ENCODE measurements around the gene CLMN. TPM values are rescaled to one million over a fixed set of nuclear protein-coding genes. Genes with fewer than 3 reads are reported as not detected.
A peak's percentile ranks its signal among the peaks of the same experiment; 100 is the strongest.

Gene CLMN
- total and polyA plus RNA-seq, 2 of the 8 experiments (the other 6 are each of a cell fraction or from before 2014, with no cell fraction given), result 1.6 to 8.2 TPM

- no peak overlapping the region for H2BK12ac ChIP-seq (ENCODE audit: low read depth, low read length)
- no peak overlapping the region for H3K4ac ChIP-seq (replicated peaks; ENCODE audit: insufficient read length, low read depth, low read length)
- no peak overlapping the region for H2BK5ac ChIP-seq (ENCODE audit: low read depth, low read length)
- 82% methylated on average over 7 of the region's 7 CpGs; no CpG with 5 or more reads in 1 of the 2 experiments for WGBS, 2 experiments (ENCODE audit: extremely low coverage in 1 of 2, insufficient coverage in 1 of 2, insufficient read length in 1 of 2, insufficient replicate concordance in 2 of 2, low coverage in 1 of 2, low lambda C conversion rate in 2 of 2, missing lambda C conversion rate in 1 of 2)
- no peaks in the 10 kb centered on the region; a peak in 1 of 4 replicates for H3K79me2 ChIP-seq (ENCODE audit: control insufficient read depth in 1 of 2, insufficient read depth in 2 of 2, low read length in 2 of 2)
- no peaks in the 10 kb centered on the region for H3K23me2 ChIP-seq (ENCODE audit: low read depth, low read length)
- POLR2A ChIA-PET (ENCODE audit: partially characterized antibody), result interaction anchor here (0.6 to 1.4 kb wide), 3 partner anchors 8 to 737 kb away, joined by 3 to 4 read pairs (median 3); no protein-coding TSS in a partner anchor
- H3K18ac ChIP-seq (ENCODE audit: extremely low read depth, low read length), result no peak overlapping the region
- 0 out of 2 replicates have a peak overlapping the region, but pooled peaks have one; percentile 1 for H2AK5ac ChIP-seq (ENCODE audit: low read depth, low read length)
- no peak overlapping the region for H4K91ac ChIP-seq (replicated peaks; ENCODE audit: insufficient read length, low read length)
- no peaks in the 10 kb centered on the region for H3K79me1 ChIP-seq (ENCODE audit: low read depth, low read length)
- no peaks in the 10 kb centered on the region for H3K27me3 ChIP-seq (replicated peaks in 1 of 4; ENCODE audit: control insufficient read depth in 3 of 4, extremely low read depth in 1 of 4, insufficient read depth in 3 of 4, low read length in 3 of 4)
- no peaks in the 10 kb centered on the region; a peak in 2 of 4 replicates for H3K9me3 ChIP-seq (ENCODE audit: insufficient read depth in 2 of 2, low read depth in 1 of 2, low read length in 1 of 2)
- H3K23ac ChIP-seq (ENCODE audit: insufficient read length), result no peak overlapping the region
- no peak overlapping the region for H3K4me3 ChIP-seq (ENCODE audit: extremely low read depth in 1 of 4, insufficient read depth in 2 of 4, low read depth in 3 of 4, low read length in 4 of 4)
- H3K36me3 ChIP-seq (ENCODE audit: control insufficient read depth in 2 of 4, insufficient read depth in 4 of 4, low read length in 3 of 4), result peaks cover 0 to 7% (median 0%) of the 10 kb centered on the region in 4 experiments; a peak in 2 of 8 replicates
- no peak overlapping the region for H4K5ac ChIP-seq (ENCODE audit: insufficient read length, low read depth, low read length)
- H2BK15ac ChIP-seq (ENCODE audit: low read length), result no peak overlapping the region
- CTCF ChIA-PET (ENCODE audit: partially characterized antibody), result interaction anchor here (1.4 kb wide), 1 partner anchor 12 kb away, joined by 3 read pairs; no protein-coding TSS in a partner anchor
- no peak overlapping the region for H2BK20ac ChIP-seq (ENCODE audit: low read length)
- no peak overlapping the region for H2AFZ ChIP-seq (ENCODE audit: low read length)
- no peak overlapping the region for H3K27ac ChIP-seq (ENCODE audit: low read depth, low read length)
- no peak overlapping the region for H3K4me2 ChIP-seq (ENCODE audit: insufficient read depth in 1 of 2, low read depth in 2 of 2, low read length in 2 of 2)
- FAIRE-seq (no peak), DNase-seq (ENCODE audit: low read depth in 1 of 2, low spot score in 2 of 2) (no peak)
- H3K14ac ChIP-seq (ENCODE audit: insufficient read length), result no peak overlapping the region
- H4K8ac ChIP-seq (ENCODE audit: extremely low read depth, insufficient read depth, low read length), result no peak overlapping the region
- H4K20me1 ChIP-seq (replicated peaks in 1 of 2; ENCODE audit: control insufficient read depth in 1 of 2, insufficient read depth in 2 of 2, low read length in 2 of 2), result no peaks in the 10 kb centered on the region
- H3K56ac ChIP-seq (replicated peaks; ENCODE audit: insufficient read length, low read depth, low read length), result no peak overlapping the region
- H2BK120ac ChIP-seq (replicated peaks; ENCODE audit: low read depth, low read length), result no peak overlapping the region
- TF ChIP-seq TEAD4 (IDR thresholded peaks at IDR 0.05; ENCODE audit: low read depth, low read length) (peak; percentile 59), KDM1A (IDR thresholded peaks at IDR 0.05; ENCODE audit: borderline replicate concordance, low read length) (peak; percentile 93), CTCF (IDR thresholded peaks at IDR 0.05; ENCODE audit: control extremely low read depth in 1 of 3, insufficient read depth in 1 of 3, low read depth in 1 of 3, low read length in 3 of 3) (no peak)
- H3K4me1 ChIP-seq (replicated peaks in 1 of 4; ENCODE audit: control insufficient read depth in 3 of 4, insufficient read depth in 4 of 4, low read length in 3 of 4), result no peaks in the 10 kb centered on the region
- H3K9ac ChIP-seq (replicated peaks in 1 of 4; ENCODE audit: extremely low read depth in 1 of 4, low read depth in 3 of 4, low read length in 3 of 4), result 0 out of 7 replicates have a peak overlapping the region, but pooled peaks of 1 of the 4 experiments have one; percentile 11
Measured at GRCh38 chr14:95207475-95208233, 112.1 kb downstream of the CLMN start.

Measured in H1 (cell line).